ENCODE data around the gene COPRS. TPM values are rescaled to one million over a fixed set of nuclear protein-coding genes. Genes with fewer than 3 reads are reported as not detected.

Gene COPRS
- total RNA-seq, 1 donor: 64.3 TPM

DNA sequence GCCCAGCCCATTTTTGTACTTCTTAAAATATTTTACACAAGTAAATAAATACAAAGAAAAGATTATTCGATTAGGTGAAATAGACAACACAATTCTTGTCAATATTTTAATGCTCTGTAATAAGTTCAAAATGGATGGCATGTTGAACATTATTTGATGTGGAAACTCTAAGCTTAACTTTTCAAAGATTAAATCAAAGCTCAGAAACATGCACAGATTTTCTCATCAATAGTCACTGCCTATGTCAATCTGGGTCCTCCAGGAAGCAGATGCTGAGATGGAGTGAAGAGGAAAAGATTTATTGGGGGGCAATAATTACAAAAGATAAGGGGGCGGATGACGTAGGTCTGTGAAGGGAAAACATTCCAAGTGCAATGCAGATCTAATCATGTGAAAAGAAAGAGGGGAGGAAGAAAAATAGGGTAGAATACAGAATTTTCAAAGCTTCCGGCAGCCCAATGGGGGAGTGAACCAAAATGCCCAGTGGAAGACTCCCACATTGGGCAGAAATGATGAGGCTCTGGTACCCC lies 50.5 kb downstream of the COPRS start:
- TF ChIP-seq, protein P1, sequence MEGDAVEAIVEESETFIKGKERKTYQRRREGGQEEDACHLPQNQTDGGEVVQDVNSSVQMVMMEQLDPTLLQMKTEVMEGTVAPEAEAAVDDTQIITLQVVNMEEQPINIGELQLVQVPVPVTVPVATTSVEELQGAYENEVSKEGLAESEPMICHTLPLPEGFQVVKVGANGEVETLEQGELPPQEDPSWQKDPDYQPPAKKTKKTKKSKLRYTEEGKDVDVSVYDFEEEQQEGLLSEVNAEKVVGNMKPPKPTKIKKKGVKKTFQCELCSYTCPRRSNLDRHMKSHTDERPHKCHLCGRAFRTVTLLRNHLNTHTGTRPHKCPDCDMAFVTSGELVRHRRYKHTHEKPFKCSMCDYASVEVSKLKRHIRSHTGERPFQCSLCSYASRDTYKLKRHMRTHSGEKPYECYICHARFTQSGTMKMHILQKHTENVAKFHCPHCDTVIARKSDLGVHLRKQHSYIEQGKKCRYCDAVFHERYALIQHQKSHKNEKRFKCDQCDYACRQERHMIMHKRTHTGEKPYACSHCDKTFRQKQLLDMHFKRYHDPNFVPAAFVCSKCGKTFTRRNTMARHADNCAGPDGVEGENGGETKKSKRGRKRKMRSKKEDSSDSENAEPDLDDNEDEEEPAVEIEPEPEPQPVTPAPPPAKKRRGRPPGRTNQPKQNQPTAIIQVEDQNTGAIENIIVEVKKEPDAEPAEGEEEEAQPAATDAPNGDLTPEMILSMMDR (IDR thresholded peaks at IDR 0.05; ENCODE audit: insufficient read depth, low read depth, low read length): no peak
- no peak for DNase-seq (ENCODE audit: low read depth)
- no peak overlapping the region for H3K4me3 ChIP-seq (ENCODE audit: low read depth, low read length)

DNA sequence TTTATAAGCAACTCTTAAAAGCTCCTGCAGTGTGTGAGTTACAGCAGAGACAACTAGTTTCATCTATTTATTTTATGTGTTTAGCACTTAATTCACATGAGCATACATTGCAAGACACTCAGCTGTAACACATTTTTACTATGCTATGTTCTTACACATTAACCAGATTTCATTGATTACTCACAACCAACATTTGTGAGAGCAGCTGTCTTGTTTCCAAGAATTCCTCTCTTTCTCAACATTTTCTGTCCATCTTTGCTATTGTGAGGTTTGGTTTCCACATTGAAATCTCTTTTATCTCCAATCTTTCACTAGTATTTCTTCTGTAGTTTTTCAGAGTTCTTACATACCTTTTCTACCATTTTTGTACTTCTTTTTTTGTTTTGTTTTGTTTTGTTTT lies 51.2 kb downstream of the COPRS start:
- H3K4me3 ChIP-seq (ENCODE audit: low read depth, low read length): no peak overlapping the region
- no peak for DNase-seq (ENCODE audit: low read depth)
- TF ChIP-seq, protein P1 (IDR thresholded peaks at IDR 0.05; ENCODE audit: insufficient read depth, low read depth, low read length): no peak

DNA sequence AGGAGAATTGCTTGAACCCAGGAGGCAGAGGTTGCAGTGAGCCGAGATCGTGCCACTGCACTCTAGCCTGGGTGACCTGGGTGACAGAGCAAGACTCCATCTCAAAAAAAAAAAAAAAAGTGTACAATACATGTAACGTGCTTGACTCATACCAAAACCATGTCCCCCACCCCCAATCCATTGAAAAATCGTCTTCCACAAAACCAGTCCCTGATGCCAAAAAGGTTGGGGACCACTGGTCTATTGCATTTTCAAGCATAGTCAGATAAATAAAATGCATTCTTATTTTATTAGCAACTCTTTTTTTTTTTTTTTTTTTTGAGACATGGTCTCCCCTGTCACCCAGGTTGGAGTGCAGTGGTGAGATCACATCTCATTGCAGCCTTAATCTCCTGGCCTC lies 52.1 kb downstream of the COPRS start:
- TF ChIP-seq, protein P1 (IDR thresholded peaks at IDR 0.05; ENCODE audit: insufficient read depth, low read depth, low read length): no peak
- no peak for DNase-seq (ENCODE audit: low read depth)
- no peak overlapping the region for H3K4me3 ChIP-seq (ENCODE audit: low read depth, low read length)

DNA sequence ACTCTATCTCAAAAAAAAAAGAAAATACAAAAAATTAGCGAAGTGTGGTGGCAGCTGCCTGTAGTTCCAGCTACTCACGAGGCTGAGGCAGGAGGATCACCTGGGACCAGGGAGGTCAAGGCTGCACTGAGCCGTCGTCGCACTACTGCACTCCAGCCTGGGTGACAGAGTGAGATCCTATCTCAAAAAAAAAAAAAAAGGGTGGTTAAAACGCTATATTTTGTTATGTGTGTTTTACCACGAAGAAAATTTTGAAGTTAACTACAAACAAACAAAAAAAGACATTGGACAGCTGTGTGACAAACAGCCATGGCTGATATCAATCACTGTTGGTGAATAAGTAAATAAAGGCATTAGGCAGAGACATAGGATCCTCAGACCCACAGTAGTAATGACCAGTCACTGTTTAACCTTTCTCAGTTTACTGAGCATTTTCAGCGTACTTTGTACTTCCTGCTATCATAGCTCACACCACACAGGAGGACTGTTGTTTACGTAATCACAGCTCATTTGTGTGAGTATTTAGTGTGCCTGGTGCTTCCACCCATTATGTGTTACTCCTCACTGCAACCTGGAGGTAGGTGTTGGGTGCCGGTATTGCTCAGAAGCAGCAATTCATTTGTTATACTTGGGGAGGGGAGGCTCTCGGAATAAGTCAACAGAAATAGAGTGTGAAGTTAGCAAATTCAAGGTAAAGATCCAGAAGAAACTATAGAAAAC lies 55.4 kb downstream of the COPRS start:
- H3K4me3 ChIP-seq (ENCODE audit: low read depth, low read length): no peak overlapping the region
- TF ChIP-seq, protein P1 (IDR thresholded peaks at IDR 0.05; ENCODE audit: insufficient read depth, low read depth, low read length): no peak
- peak; percentile 33 for DNase-seq (ENCODE audit: low read depth)

DNA sequence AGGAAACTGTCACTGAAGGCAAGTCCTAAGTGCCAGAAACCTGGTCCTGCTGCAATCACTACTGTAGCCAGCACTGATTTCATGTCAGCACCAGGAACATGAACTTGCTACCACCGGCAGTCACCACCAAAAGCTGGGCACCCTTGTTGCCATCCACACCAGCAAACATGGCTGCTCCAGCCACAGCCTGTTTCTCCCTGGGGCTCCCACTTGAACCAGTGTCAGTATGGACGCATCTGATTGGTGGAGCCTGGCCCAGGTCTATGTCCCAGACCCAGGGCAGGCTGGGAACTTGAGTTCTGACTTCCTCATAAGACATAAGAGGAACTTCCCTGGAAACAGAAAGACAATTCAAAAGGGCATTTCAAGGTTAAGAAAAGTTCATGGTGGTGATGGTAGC lies 56.5 kb downstream of the COPRS start:
- TF ChIP-seq, protein P1 (IDR thresholded peaks at IDR 0.05; ENCODE audit: insufficient read depth, low read depth, low read length): no peak
- DNase-seq (ENCODE audit: low read depth): no peak
- no peak overlapping the region for H3K4me3 ChIP-seq (ENCODE audit: low read depth, low read length)

Other genes with a start within 250 kb of the COPRS start
- gene UTP6, start 42.5 kb upstream of the COPRS start, total RNA-seq: 32.2 and 41.5 TPM in 2 replicates
- 20.0 and 29.4 TPM in 2 replicates for gene SUZ12, start 77.8 kb upstream of the COPRS start, total RNA-seq
- gene LRRC37B, start 148.1 kb upstream of the COPRS start, total RNA-seq: 12.9 and 14.2 TPM in 2 replicates

Measured in fibroblast of villous mesenchyme (primary cell).